Epithelial cell of esophagus (primary cell): ENCODE measurements around the gene MFGE8.
"Not testable (repeated sequence)": the region's sequence is repeated elsewhere in the genome, so short reads cannot be mapped to it uniquely, and the experiment has no call there.

Experiments
- DNase-seq: peaks from one replicate; pipeline ENCODE4 v3.0.0; 2010; ENCODE audit warnings: low read depth
- H3K4me3 ChIP-seq: 2 replicates; pipeline ENCODE4 v1.5.1; 2011; ENCODE audit warnings: mild to moderate bottlenecking, low read length, control low read depth
- TF ChIP-seq, protein P1 (sequence below): IDR thresholded peaks from 2 replicates; pipeline ENCODE4 v1.5.1; 2011; ENCODE audit warnings: low read depth, mild to moderate bottlenecking, low read length, control low read depth, inconsistent platforms; ENCODE audit not compliant: insufficient read depth; ENCODE audit errors: missing control alignments

The MFGE8 gene

GRCh38 chr15:88930579-88930978, 17.4 kb upstream of the MFGE8 start:
- TF ChIP-seq, protein P1, sequence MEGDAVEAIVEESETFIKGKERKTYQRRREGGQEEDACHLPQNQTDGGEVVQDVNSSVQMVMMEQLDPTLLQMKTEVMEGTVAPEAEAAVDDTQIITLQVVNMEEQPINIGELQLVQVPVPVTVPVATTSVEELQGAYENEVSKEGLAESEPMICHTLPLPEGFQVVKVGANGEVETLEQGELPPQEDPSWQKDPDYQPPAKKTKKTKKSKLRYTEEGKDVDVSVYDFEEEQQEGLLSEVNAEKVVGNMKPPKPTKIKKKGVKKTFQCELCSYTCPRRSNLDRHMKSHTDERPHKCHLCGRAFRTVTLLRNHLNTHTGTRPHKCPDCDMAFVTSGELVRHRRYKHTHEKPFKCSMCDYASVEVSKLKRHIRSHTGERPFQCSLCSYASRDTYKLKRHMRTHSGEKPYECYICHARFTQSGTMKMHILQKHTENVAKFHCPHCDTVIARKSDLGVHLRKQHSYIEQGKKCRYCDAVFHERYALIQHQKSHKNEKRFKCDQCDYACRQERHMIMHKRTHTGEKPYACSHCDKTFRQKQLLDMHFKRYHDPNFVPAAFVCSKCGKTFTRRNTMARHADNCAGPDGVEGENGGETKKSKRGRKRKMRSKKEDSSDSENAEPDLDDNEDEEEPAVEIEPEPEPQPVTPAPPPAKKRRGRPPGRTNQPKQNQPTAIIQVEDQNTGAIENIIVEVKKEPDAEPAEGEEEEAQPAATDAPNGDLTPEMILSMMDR, result no peak
- peak; percentile 43 for DNase-seq
- H3K4me3 ChIP-seq, result no peak overlapping the region

DNA sequence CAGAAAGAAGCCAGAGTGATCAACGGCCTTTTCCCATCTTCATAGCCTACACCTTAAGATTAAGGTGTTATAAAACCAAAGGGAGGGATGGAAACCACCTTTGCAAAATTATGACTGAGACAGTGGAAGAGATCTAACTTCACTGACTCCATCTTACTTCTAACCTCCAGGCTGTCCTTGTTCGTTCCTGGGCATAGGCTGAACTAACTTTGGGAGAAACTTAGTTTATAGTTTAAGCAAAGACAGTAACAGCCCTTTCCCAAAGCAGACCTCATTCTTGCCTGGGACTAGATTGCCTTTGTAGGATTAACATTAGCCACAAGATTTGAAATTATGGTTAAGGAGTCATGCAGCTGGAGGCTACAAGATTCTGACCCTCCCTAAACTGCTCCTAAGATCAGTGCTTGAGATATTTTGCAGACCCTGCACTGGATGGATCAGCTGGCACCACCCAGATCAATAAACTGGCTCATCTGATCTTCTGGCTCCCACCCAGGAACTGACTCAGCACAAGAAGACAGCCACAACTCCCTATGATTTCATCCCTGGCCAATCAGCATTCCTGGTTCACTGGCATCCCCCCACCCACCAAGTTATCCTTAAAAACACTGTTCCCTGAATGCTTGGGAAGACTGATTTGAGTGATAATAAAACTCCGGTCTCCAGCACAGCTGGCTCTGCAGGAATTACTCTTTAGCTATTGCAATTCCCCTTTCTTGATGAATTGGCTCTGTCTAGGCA, 16.3 kb upstream of the MFGE8 start:
- DNase-seq, result peak; percentile 52
- not testable (repeated sequence) for H3K4me3 ChIP-seq

GRCh38 chr15:88928192-88928591, 15.0 kb upstream of the MFGE8 start:
- H3K4me3 ChIP-seq, DNase-seq: not testable (repeated sequence)

DNA sequence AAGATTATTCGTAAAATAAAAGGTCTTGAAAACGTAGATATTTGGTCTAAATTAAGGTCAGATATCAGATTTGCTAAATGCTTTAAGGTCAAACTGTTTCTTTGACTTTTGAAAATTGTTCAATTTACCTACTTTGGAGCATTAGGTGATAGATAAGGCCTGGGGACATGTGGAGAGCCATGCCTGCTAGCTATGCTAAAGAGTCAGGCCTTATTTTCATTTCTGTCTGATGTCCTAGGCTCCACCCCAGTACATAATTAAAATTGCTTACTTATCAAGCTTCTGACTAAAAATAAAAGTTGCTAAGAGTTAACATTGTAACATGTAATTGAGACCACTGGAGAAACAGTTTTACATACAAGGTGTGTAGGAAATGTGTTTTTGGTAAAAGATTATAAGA, 12.5 kb upstream of the MFGE8 start:
- not testable (repeated sequence) for H3K4me3 ChIP-seq, DNase-seq

DNA sequence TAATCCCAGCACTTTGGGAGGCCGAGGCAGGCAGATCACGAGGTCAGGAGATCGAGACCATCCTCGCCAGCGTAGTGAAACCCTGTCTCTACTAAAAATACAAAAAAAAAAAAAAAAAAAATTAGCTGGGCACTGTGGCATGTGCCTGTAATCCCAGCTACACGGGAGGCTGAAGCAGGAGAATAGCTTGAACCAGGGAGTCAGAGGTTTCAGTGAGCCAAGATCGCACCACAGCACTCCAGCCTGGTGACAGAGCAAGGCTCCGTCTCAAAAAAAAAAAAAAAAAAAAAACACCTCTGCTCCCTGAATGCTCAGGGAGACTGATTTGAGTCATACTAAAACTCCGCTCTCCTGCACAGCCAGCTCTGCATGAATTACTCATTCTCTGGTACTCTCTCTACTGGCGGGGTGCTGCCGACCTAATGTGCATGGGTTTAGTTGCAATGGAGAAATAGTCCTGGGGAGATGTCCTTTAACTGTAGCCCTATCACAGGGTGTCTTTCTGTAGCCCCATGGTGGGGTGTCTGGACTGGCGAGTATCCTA, 7.8 kb upstream of the MFGE8 start:
- DNase-seq, result peak; percentile 92
- not testable (repeated sequence) for H3K4me3 ChIP-seq

GRCh38 chr15:88920186-88920891, 7.2 kb upstream of the MFGE8 start:
- DNase-seq, result peak; percentile 91
- no peak overlapping the region for H3K4me3 ChIP-seq
- TF ChIP-seq, protein P1, result no peak

GRCh38 chr15:88918738-88919137, 5.6 kb upstream of the MFGE8 start:
- TF ChIP-seq, protein P1, result no peak
- H3K4me3 ChIP-seq, result no peak overlapping the region
- DNase-seq, result peak; percentile 99

- TF ChIP-seq, protein P1, result no peak
- DNase-seq, result no peak
- no peak overlapping the region for H3K4me3 ChIP-seq
Observed at GRCh38 chr15:88917760-88918159, 4.6 kb upstream of the MFGE8 start.

DNA sequence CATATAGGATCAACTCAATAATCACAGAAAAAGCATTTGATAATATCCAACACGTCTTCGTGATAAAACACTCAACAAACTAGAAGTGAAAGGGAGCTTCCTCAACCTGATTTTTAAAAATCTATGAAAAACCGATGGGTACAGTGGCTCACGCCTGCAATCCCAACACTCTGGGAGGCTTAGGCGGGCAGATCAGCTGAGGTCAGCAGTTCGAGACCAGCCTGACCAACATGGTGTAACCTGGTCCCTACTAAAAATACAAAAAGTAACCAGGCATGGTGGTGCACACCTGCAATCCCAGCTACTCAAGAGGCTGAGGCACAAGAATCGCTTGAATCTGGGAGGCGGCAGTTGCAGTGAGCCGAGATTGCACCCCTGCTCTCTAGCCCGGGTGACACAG, 2.2 kb upstream of the MFGE8 start:
- DNase-seq, result no peak
- H3K4me3 ChIP-seq, result no peak overlapping the region
- TF ChIP-seq, protein P1, result no peak
